Liver (tissue), 3 donors: ENCODE measurements around the gene TBC1D12.

Source experiments
- EGR1 ChIP-seq, 2 donors: IDR thresholded peaks; 2 replicates each; pipeline ENCODE4 v1.6.1; 2016 to 2018; ENCODE audit warnings: antibody characterized with exemption in 2 of 2, low read depth in 2 of 2
- GABPA ChIP-seq, 2 donors: IDR thresholded peaks in 1 of 2; conservative IDR thresholded peaks in 1 of 2; 2 replicates each; pipeline ENCODE4 v1.6.1; 2016; ENCODE audit warnings: antibody characterized with exemption in 2 of 2, mild to moderate bottlenecking in 1 of 2, moderate library complexity in 1 of 2
- HNF4G ChIP-seq: IDR thresholded peaks from 2 replicates; pipeline ENCODE4 v1.6.1; 2016; ENCODE audit warnings: antibody characterized with exemption
- RAD21 ChIP-seq, 2 donors: IDR thresholded peaks; 2 replicates each; pipeline ENCODE4 v1.6.1; 2016; ENCODE audit warnings: antibody characterized with exemption in 2 of 2, mild to moderate bottlenecking in 2 of 2
- SP1 ChIP-seq: IDR thresholded peaks from 2 replicates; pipeline ENCODE4 v1.6.1; 2018; ENCODE audit warnings: antibody characterized with exemption, mild to moderate bottlenecking
- TAF1 ChIP-seq: conservative IDR thresholded peaks from 2 replicates; pipeline ENCODE4 v1.6.1; 2016; ENCODE audit warnings: antibody characterized with exemption, mild to moderate bottlenecking
- YY1 ChIP-seq: IDR thresholded peaks from 2 replicates; pipeline ENCODE4 v1.6.1; 2016; ENCODE audit warnings: antibody characterized with exemption, mild to moderate bottlenecking
- TF ChIP-seq, protein P1 (sequence below): fragments of 150-350 bp; IDR thresholded peaks from 2 replicates; pipeline ENCODE4 v1.5.1; 2017; ENCODE audit warnings: improper control_type of control experiment, low read depth, low read length; ENCODE audit not compliant: missing input control
- TF ChIP-seq, protein P2 (sequence below): IDR thresholded peaks from 2 replicates; pipeline ENCODE4 v1.6.1; 2016; ENCODE audit warnings: antibody characterized with exemption, mild to moderate bottlenecking
- TF ChIP-seq, protein P3 (sequence below): IDR thresholded peaks from 2 replicates; pipeline ENCODE4 v1.6.1; 2016; ENCODE audit warnings: antibody characterized with exemption
- TF ChIP-seq, protein P4 (sequence below): IDR thresholded peaks from 2 replicates; pipeline ENCODE4 v1.6.1; 2016; ENCODE audit warnings: antibody characterized with exemption
- TF ChIP-seq, protein P5 (sequence below): IDR thresholded peaks from 2 replicates; pipeline ENCODE4 v1.6.1; 2016; ENCODE audit warnings: antibody characterized with exemption
- donor health status: healthy.
- donor health status: healthy.

- TF ChIP-seq, protein P1, sequence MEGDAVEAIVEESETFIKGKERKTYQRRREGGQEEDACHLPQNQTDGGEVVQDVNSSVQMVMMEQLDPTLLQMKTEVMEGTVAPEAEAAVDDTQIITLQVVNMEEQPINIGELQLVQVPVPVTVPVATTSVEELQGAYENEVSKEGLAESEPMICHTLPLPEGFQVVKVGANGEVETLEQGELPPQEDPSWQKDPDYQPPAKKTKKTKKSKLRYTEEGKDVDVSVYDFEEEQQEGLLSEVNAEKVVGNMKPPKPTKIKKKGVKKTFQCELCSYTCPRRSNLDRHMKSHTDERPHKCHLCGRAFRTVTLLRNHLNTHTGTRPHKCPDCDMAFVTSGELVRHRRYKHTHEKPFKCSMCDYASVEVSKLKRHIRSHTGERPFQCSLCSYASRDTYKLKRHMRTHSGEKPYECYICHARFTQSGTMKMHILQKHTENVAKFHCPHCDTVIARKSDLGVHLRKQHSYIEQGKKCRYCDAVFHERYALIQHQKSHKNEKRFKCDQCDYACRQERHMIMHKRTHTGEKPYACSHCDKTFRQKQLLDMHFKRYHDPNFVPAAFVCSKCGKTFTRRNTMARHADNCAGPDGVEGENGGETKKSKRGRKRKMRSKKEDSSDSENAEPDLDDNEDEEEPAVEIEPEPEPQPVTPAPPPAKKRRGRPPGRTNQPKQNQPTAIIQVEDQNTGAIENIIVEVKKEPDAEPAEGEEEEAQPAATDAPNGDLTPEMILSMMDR, result no peak
- TF ChIP-seq, protein P2, sequence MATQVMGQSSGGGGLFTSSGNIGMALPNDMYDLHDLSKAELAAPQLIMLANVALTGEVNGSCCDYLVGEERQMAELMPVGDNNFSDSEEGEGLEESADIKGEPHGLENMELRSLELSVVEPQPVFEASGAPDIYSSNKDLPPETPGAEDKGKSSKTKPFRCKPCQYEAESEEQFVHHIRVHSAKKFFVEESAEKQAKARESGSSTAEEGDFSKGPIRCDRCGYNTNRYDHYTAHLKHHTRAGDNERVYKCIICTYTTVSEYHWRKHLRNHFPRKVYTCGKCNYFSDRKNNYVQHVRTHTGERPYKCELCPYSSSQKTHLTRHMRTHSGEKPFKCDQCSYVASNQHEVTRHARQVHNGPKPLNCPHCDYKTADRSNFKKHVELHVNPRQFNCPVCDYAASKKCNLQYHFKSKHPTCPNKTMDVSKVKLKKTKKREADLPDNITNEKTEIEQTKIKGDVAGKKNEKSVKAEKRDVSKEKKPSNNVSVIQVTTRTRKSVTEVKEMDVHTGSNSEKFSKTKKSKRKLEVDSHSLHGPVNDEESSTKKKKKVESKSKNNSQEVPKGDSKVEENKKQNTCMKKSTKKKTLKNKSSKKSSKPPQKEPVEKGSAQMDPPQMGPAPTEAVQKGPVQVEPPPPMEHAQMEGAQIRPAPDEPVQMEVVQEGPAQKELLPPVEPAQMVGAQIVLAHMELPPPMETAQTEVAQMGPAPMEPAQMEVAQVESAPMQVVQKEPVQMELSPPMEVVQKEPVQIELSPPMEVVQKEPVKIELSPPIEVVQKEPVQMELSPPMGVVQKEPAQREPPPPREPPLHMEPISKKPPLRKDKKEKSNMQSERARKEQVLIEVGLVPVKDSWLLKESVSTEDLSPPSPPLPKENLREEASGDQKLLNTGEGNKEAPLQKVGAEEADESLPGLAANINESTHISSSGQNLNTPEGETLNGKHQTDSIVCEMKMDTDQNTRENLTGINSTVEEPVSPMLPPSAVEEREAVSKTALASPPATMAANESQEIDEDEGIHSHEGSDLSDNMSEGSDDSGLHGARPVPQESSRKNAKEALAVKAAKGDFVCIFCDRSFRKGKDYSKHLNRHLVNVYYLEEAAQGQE, result no peak
- no peak for TF ChIP-seq RAD21 (IDR thresholded peaks at IDR 0.05)
- no peak for TF ChIP-seq GABPA (IDR thresholded peaks at IDR 0.05 in 1 of 2, conservative IDR thresholded peaks at IDR 0.05 in 1 of 2)
- no peak for TF ChIP-seq HNF4G
- TF ChIP-seq EGR1 (IDR thresholded peaks at IDR 0.05; ENCODE audit: low read depth in 2 of 2), result no peak
- TF ChIP-seq, protein P3, sequence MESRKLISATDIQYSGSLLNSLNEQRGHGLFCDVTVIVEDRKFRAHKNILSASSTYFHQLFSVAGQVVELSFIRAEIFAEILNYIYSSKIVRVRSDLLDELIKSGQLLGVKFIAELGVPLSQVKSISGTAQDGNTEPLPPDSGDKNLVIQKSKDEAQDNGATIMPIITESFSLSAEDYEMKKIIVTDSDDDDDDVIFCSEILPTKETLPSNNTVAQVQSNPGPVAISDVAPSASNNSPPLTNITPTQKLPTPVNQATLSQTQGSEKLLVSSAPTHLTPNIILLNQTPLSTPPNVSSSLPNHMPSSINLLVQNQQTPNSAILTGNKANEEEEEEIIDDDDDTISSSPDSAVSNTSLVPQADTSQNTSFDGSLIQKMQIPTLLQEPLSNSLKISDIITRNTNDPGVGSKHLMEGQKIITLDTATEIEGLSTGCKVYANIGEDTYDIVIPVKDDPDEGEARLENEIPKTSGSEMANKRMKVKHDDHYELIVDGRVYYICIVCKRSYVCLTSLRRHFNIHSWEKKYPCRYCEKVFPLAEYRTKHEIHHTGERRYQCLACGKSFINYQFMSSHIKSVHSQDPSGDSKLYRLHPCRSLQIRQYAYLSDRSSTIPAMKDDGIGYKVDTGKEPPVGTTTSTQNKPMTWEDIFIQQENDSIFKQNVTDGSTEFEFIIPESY, result no peak
- TF ChIP-seq YY1, result no peak
- TF ChIP-seq, protein P4, sequence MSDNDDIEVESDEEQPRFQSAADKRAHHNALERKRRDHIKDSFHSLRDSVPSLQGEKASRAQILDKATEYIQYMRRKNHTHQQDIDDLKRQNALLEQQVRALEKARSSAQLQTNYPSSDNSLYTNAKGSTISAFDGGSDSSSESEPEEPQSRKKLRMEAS, result no peak
- TF ChIP-seq, protein P5, sequence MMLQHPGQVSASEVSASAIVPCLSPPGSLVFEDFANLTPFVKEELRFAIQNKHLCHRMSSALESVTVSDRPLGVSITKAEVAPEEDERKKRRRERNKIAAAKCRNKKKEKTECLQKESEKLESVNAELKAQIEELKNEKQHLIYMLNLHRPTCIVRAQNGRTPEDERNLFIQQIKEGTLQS, result no peak
- no peak for TF ChIP-seq SP1
- no peak for TF ChIP-seq TAF1
Observed at GRCh38 chr10:94364482-94364881, 37.9 kb upstream of the TBC1D12 start.
